CD4-positive, alpha-beta T cell (primary cell): ENCODE results near the gene IFT43. TPM values are rescaled to one million over a fixed set of nuclear protein-coding genes. Genes with fewer than 3 reads are reported as not detected.

Experiments used
- ATAC-seq: fragments of 200-7000 bp; cut with Tn5 transposase; one replicate; pipeline ENCODE4 v1.10.0; 2022; ENCODE audit warnings: mild to moderate bottlenecking; ENCODE audit not compliant: poor library complexity
- CTCF ChIA-PET: fragments of 350-600 bp; sonication (Branson Sonifier 250); formaldehyde crosslinking; loops from one replicate; lab custom pipeline; 2021; ENCODE audit warnings: antibody characterized with exemption, inconsistent platforms; lab: Charles Lee
- POLR2A ChIA-PET: fragments of 350-600 bp; sonication (Branson Sonifier 250); formaldehyde crosslinking; loops from one replicate; lab custom pipeline; 2021; ENCODE audit warnings: antibody characterized with exemption, inconsistent platforms; lab: Charles Lee
- DNase-seq, 14 experiments: peaks; one replicate each; pipeline ENCODE4 v3.0.0-alpha.2; 2013 to 2020; ENCODE audit warnings: mixed read lengths in 2 of 14
- H3K27ac ChIP-seq, 2 donors: one replicate each; pipeline versions ENCODE4 v1.5.1 to v1.7.0; 2013; ENCODE audit warnings: low read length in 2 of 2, low read depth in 1 of 2, mild to moderate bottlenecking in 1 of 2
- H3K27me3 ChIP-seq, 2 experiments: 1 replicate in 1 of 2; 2 replicates in 1 of 2; pipeline versions ENCODE4 v1.6.1 to v1.7.0; 2013; ENCODE audit warnings: low read length in 2 of 2, control low read depth in 1 of 2, mild to moderate bottlenecking in 1 of 2, moderate library complexity in 1 of 2; ENCODE audit not compliant: insufficient read depth in 2 of 2, control insufficient read depth in 1 of 2
- H3K36me3 ChIP-seq: one replicate; pipeline ENCODE4 v1.6.1; 2013; ENCODE audit warnings: low read length, control low read depth; ENCODE audit not compliant: insufficient read depth
- H3K4me1 ChIP-seq: one replicate; pipeline ENCODE4 v1.6.1; 2013; ENCODE audit warnings: low read length, control low read depth; ENCODE audit not compliant: insufficient read depth
- H3K4me3 ChIP-seq: one replicate; pipeline ENCODE4 v1.5.1; 2013; ENCODE audit warnings: mild to moderate bottlenecking, low read length, moderate library complexity
- H3K9me3 ChIP-seq, 2 experiments: 1 replicate in 1 of 2; 2 replicates in 1 of 2; pipeline versions ENCODE4 v1.6.1 to v1.7.0; 2013; ENCODE audit warnings: low read length in 2 of 2, mild to moderate bottlenecking in 2 of 2, control low read depth in 1 of 2, moderate library complexity in 1 of 2; ENCODE audit not compliant: control insufficient read depth in 1 of 2, insufficient read depth in 1 of 2
- H3K27ac Mint-ChIP-seq: one replicate; pipeline ENCODE4 v1.8.0; 2020; ENCODE audit warnings: mixed read lengths
- H3K27me3 Mint-ChIP-seq: one replicate; pipeline ENCODE4 v1.8.0; 2021; ENCODE audit warnings: mixed read lengths
- H3K36me3 Mint-ChIP-seq: one replicate; pipeline ENCODE4 v1.8.0; 2021; ENCODE audit warnings: low read depth, mixed read lengths
- H3K4me1 Mint-ChIP-seq: one replicate; pipeline ENCODE4 v1.8.0; 2021; ENCODE audit warnings: low read depth, mixed read lengths
- H3K4me3 Mint-ChIP-seq: one replicate; pipeline ENCODE4 v1.8.0; 2020; ENCODE audit warnings: mild to moderate bottlenecking, mixed read lengths
- H3K9me3 Mint-ChIP-seq: one replicate; pipeline ENCODE4 v1.8.0; 2020; ENCODE audit warnings: mixed read lengths
- intact Hi-C, 2 experiments: fragments of 100-400 bp; cut with DNase I in 1 of 2; cut with micrococcal nuclease in 1 of 2; formaldehyde crosslinking; loops; one replicate each; pipeline versions ENCODE4 v1.15.1 to v1.9.0; 2023 to 2025; cut with DNase I, micrococcal nuclease
- total RNA-seq, 174 experiments: library from RNA in 2 of 174; stranded (reverse) in 2 of 174; gene quantifications; one replicate each; pipeline ENCODE4 v1.2.3 and lab custom pipeline; 2021 to 2026
- TF ChIP-seq, protein P1 (sequence below): fragments of 200-600 bp; IDR thresholded peaks from one replicate; pipeline ENCODE4 v1.8.0; 2022; ENCODE audit warnings: antibody characterized with exemption, mild to moderate bottlenecking

The IFT43 gene
- total RNA-seq, 2 experiments from 2014 or later, result 10.0 to 11.1 TPM

GRCh38 chr14:75972801-75973421 is 12.7 kb upstream of the IFT43 start:
- TF ChIP-seq, protein P1, sequence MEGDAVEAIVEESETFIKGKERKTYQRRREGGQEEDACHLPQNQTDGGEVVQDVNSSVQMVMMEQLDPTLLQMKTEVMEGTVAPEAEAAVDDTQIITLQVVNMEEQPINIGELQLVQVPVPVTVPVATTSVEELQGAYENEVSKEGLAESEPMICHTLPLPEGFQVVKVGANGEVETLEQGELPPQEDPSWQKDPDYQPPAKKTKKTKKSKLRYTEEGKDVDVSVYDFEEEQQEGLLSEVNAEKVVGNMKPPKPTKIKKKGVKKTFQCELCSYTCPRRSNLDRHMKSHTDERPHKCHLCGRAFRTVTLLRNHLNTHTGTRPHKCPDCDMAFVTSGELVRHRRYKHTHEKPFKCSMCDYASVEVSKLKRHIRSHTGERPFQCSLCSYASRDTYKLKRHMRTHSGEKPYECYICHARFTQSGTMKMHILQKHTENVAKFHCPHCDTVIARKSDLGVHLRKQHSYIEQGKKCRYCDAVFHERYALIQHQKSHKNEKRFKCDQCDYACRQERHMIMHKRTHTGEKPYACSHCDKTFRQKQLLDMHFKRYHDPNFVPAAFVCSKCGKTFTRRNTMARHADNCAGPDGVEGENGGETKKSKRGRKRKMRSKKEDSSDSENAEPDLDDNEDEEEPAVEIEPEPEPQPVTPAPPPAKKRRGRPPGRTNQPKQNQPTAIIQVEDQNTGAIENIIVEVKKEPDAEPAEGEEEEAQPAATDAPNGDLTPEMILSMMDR, result no peak
- H3K27ac ChIP-seq, result no peak overlapping the region
- no peak overlapping the region for H3K27ac Mint-ChIP-seq
- peaks cover 6% of the 10 kb centered on the region for H3K36me3 ChIP-seq
- H3K4me1 Mint-ChIP-seq, result peaks cover under 1% of the 10 kb centered on the region
- CTCF ChIA-PET, result no interaction called here
- H3K9me3 Mint-ChIP-seq, result no peaks in the 10 kb centered on the region
- no peaks in the 10 kb centered on the region for H3K9me3 ChIP-seq
- no peak for ATAC-seq
- H3K4me1 ChIP-seq, result peaks cover under 1% of the 10 kb centered on the region
- DNase-seq, result no peak
- POLR2A ChIA-PET, result no interaction called here
- H3K36me3 Mint-ChIP-seq, result peaks cover 17% of the 10 kb centered on the region
- H3K27me3 ChIP-seq, result no peaks in the 10 kb centered on the region
- intact Hi-C loops, result no loop called here
- no peaks in the 10 kb centered on the region for H3K27me3 Mint-ChIP-seq
- no peak overlapping the region for H3K4me3 Mint-ChIP-seq
- no peak overlapping the region for H3K4me3 ChIP-seq

DNA sequence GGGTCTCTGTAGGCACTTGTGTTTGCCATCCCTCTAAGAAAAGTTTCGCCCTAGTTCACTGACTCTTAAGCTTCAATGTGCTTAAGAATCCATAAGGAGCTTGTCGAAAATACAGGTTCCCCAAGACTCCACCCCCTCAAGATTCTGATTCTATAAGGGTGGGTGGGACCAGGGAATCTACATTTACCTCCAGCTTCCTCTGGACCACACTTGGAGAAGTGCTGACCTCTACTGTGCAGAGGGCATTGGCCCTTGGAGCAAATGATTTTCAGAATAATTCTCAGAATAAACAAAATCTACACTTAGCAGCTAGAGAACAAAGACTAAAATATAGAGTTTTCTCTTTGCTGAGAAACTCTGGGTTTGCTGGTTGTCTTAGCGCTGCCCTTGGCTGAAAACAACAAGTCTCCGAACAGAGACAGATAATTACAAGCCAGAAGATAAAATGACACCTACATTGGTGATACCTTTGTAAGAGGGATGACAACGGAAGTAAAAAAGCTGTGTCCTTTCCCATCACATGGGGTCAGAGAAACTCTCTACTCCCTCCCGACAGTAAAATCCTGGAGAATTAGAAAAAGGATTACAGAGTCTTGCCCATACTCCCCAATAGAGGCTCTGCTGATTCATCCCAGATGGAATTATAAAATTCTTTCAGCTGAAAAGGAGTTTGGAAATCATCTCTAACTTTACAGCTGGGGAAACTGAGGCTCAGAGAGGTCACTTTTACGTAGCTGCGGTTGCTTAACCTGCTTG is 8.6 kb upstream of the IFT43 start:
- ATAC-seq (no peak), DNase-seq (no peak)
- no peaks in the 10 kb centered on the region for H3K36me3 Mint-ChIP-seq
- H3K4me1 ChIP-seq, result peaks cover 39% of the 10 kb centered on the region
- H3K27me3 ChIP-seq, result no peaks in the 10 kb centered on the region
- H3K27ac ChIP-seq, result no peak overlapping the region
- ChIA-PET POLR2A (no interaction called here), CTCF (interaction anchor here (0.7 to 1.3 kb wide), 3 partner anchors 27 to 268 kb away, joined by 3 to 4 read pairs (median 4); no protein-coding TSS in a partner anchor)
- TF ChIP-seq, protein P1, result no peak
- H3K36me3 ChIP-seq, result no peaks in the 10 kb centered on the region
- H3K27me3 Mint-ChIP-seq, result no peaks in the 10 kb centered on the region
- intact Hi-C loops, result loop anchor here in 1 of 2 experiments (5.0 kb wide), 1 partner anchor 1365 kb away; the partner anchor contains the start of gene LTBP2
- no peak overlapping the region for H3K4me3 Mint-ChIP-seq
- H3K9me3 ChIP-seq, result no peaks in the 10 kb centered on the region
- no peak overlapping the region for H3K27ac Mint-ChIP-seq
- no peaks in the 10 kb centered on the region for H3K9me3 Mint-ChIP-seq
- H3K4me3 ChIP-seq, result no peak overlapping the region
- peaks cover 38% of the 10 kb centered on the region for H3K4me1 Mint-ChIP-seq

DNA sequence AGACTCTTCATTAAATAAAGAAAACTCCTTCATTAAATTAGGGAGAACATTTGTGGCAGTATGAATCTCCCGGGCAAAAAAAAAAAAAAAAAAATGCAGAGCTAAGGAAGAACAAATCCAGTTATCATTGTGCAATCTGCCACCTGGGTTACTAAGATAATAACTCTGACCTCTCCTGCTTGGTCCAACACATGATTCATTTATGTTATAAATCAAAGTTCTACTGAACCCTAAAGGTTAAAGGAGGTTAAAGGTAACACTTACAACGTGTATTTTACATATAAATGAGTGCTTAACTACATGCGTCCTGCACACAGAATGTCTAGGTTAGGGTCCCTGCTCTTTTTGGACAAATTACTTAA is 8.0 kb upstream of the IFT43 start:
- no peaks in the 10 kb centered on the region for H3K9me3 ChIP-seq
- H3K36me3 ChIP-seq, result no peaks in the 10 kb centered on the region
- H3K27ac ChIP-seq, result no peak overlapping the region
- no peaks in the 10 kb centered on the region for H3K9me3 Mint-ChIP-seq
- no peak overlapping the region for H3K27ac Mint-ChIP-seq
- no peaks in the 10 kb centered on the region for H3K27me3 Mint-ChIP-seq
- no peak for DNase-seq
- peaks cover 39% of the 10 kb centered on the region for H3K4me1 ChIP-seq
- TF ChIP-seq, protein P1, result no peak
- POLR2A ChIA-PET, result no interaction called here
- peaks cover 39% of the 10 kb centered on the region for H3K4me1 Mint-ChIP-seq
- H3K4me3 ChIP-seq, result no peak overlapping the region
- no peaks in the 10 kb centered on the region for H3K36me3 Mint-ChIP-seq
- no peak overlapping the region for H3K4me3 Mint-ChIP-seq
- CTCF ChIA-PET, result interaction anchor here (0.7 to 1.2 kb wide), 2 partner anchors 28 to 269 kb away, joined by 3 to 4 read pairs; no protein-coding TSS in a partner anchor
- intact Hi-C loops, result loop anchor here in 1 of 2 experiments (5.0 kb wide), 1 partner anchor 1365 kb away; the partner anchor contains the start of gene LTBP2
- ATAC-seq, result no peak
- H3K27me3 ChIP-seq, result no peaks in the 10 kb centered on the region
